Upper lobe of left lung (tissue), 4 donors: ENCODE data around the gene EVC.
"Not testable (repeated sequence)": the region's sequence is repeated elsewhere in the genome, so short reads cannot be mapped to it uniquely, and the experiment has no call there.

Experiments used
- CTCF ChIP-seq, 6 experiments: fragments of 450-650 bp in 4 of 6; fragments of 200-600 bp in 2 of 6; sonication (generic) in 2 of 6; IDR thresholded peaks; one replicate each; pipeline ENCODE4 v1.5.1; 2016 to 2019; ENCODE audit warnings: antibody characterized with exemption in 6 of 6
- POLR2A ChIP-seq, 4 donors: fragments of 450-650 bp; IDR thresholded peaks; one replicate each; pipeline ENCODE4 v1.5.1; 2016 to 2017; ENCODE audit warnings: antibody characterized with exemption in 4 of 4, mild to moderate bottlenecking in 2 of 4
- POLR2AphosphoS5 ChIP-seq, 2 donors: sonication (generic); formaldehyde crosslinking; IDR thresholded peaks; one replicate each; pipeline ENCODE4 v1.5.1; 2017; ENCODE audit warnings: antibody characterized with exemption in 2 of 2

DNA sequence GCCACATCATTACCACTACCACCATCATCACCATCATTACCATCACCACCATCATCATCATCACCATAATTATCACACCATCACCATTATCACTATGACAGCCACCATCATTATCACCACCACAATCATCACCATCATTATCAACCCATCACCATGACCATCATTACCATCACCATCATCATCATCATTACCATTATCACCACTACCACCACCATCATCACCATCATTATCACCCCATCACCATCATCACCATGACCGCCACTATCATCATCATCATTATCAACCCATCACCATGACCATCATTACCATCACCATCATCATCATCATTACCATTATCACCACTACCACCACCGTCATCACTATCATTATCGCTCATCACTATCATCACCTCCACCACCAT, 145.4 kb downstream of the EVC start:
- TF ChIP-seq POLR2A, POLR2AphosphoS5, CTCF (IDR thresholded peaks at IDR 0.05): not testable (repeated sequence)
